ENCODE results near the gene PHETA1. TPM values are rescaled to one million over a fixed set of nuclear protein-coding genes. Genes with fewer than 3 reads are reported as not detected.
A peak's percentile ranks its signal among the peaks of the same experiment; 100 is the strongest.

PHETA1 gene
- total RNA-seq: 10 to 100 TPM in 2 of 4 donors, under 1 TPM in 2; under 0.01 to 15.1 (median 6.0) TPM

- intact Hi-C loops (cut with DNase I; ENCODE audit: low total_unique reads): no loop called here
- Histone ChIP-seq H3K27ac (peak within 1 kb of the TSS; percentile 67 to 80), H3K4me3 (peak within 1 kb of the TSS; percentile 76 to 78), H3K9me3 (no peaks in the 10 kb centered on the region), H3K36me3 (no peaks in the 10 kb centered on the region), H3K4me1 (peaks cover 0 to 11% of the 10 kb centered on the region in 2 donors), H3K27me3 (no peaks in the 10 kb centered on the region)
- peak; percentile 93 to 95 for DNase-seq
- TF ChIP-seq POLR2A (IDR thresholded peaks at IDR 0.05) (peak; percentile 53 to 65), CTCF (IDR thresholded peaks at IDR 0.05) (peak in 3 of 4 experiments; percentile 16 to 37 (median 23))
These were observed at the start of gene PHETA1 for GRCh38 chr12:111368788-111369495. PHETA1 (minus strand) TSS chr12:111369095; CDS start chr12:111363427, 5,668 bp downstream.

GRCh38 chr12:111418594-111418880 is 49.6 kb upstream of the PHETA1 start:
- intact Hi-C loops (cut with DNase I; ENCODE audit: low total_unique reads): no loop called here
- Histone ChIP-seq H3K36me3 (no peaks in the 10 kb centered on the region), H3K27me3 (no peaks in the 10 kb centered on the region), H3K9me3 (no peaks in the 10 kb centered on the region), H3K4me1 (no peaks in the 10 kb centered on the region), H3K4me3 (no peak overlapping the region), H3K27ac (no peak overlapping the region)
- TF ChIP-seq POLR2A (IDR thresholded peaks at IDR 0.05) (no peak), CTCF (IDR thresholded peaks at IDR 0.05) (no peak)
- DNase-seq: no peak

GRCh38 chr12:111417784-111418593 is 49.1 kb upstream of the PHETA1 start:
- TF ChIP-seq POLR2A (IDR thresholded peaks at IDR 0.05): no peak
- no peak for TF ChIP-seq CTCF (IDR thresholded peaks at IDR 0.05)
- intact Hi-C loops (cut with DNase I; ENCODE audit: low total_unique reads): no loop called here
- H3K36me3 ChIP-seq: no peaks in the 10 kb centered on the region

GRCh38 chr12:111417290-111417689 is 48.4 kb upstream of the PHETA1 start:
- Histone ChIP-seq H3K27ac (no peak overlapping the region), H3K4me1 (no peaks in the 10 kb centered on the region), H3K36me3 (no peaks in the 10 kb centered on the region), H3K4me3 (no peak overlapping the region), H3K9me3 (no peaks in the 10 kb centered on the region), H3K27me3 (no peaks in the 10 kb centered on the region)
- no peak for TF ChIP-seq POLR2A (IDR thresholded peaks at IDR 0.05)
- TF ChIP-seq CTCF (IDR thresholded peaks at IDR 0.05): no peak
- intact Hi-C loops (cut with DNase I; ENCODE audit: low total_unique reads): no loop called here
- DNase-seq: no peak

More at GRCh38 chr12:111417784-111418593, 49.1 kb upstream of the PHETA1 start:
- Histone ChIP-seq H3K27me3 (no peaks in the 10 kb centered on the region), H3K27ac (no peak overlapping the region), H3K4me3 (no peak overlapping the region), H3K4me1 (no peaks in the 10 kb centered on the region), H3K9me3 (no peaks in the 10 kb centered on the region)
- no peak for DNase-seq

GRCh38 chr12:111414711-111415252 is 45.9 kb upstream of the PHETA1 start:
- TF ChIP-seq POLR2A (IDR thresholded peaks at IDR 0.05) (no peak), CTCF (IDR thresholded peaks at IDR 0.05) (no peak)
- Histone ChIP-seq H3K4me3 (no peak overlapping the region), H3K36me3 (no peaks in the 10 kb centered on the region), H3K4me1 (peaks cover 0 to 2% of the 10 kb centered on the region in 2 donors), H3K9me3 (no peaks in the 10 kb centered on the region), H3K27ac (no peak overlapping the region), H3K27me3 (no peaks in the 10 kb centered on the region)
- intact Hi-C loops (cut with DNase I; ENCODE audit: low total_unique reads): no loop called here
- no peak for DNase-seq

Data from uterus (tissue), 4 donors.